Gastrocnemius medialis (tissue), 4 donors: Measurements from ENCODE around the gene PRSS53. TPM values are rescaled to one million over a fixed set of nuclear protein-coding genes. Genes with fewer than 3 reads are reported as not detected.
A peak's percentile ranks its signal among the peaks of the same experiment; 100 is the strongest.

ENCODE experiments used
- ATAC-seq, 2 donors: fragments of 150-250 bp; one replicate each; pipeline ENCODE4 v1.9.1; 2016
- DNase-seq, 2 donors: peaks; one replicate each; pipeline ENCODE4 v3.0.0-alpha.2; 2019
- H3K27ac ChIP-seq, 4 donors: fragments of 200-600 bp; sonication (generic); 1 replicate in 1 of 4; 2 replicates in 3 of 4; pipeline ENCODE4 v1.5.1; 2016 to 2018; ENCODE audit warnings: mild to moderate bottlenecking in 2 of 4, moderate library complexity in 1 of 4
- H3K27me3 ChIP-seq, 3 donors: fragments of 200-600 bp; sonication (generic) in 2 of 3; 1 replicate in 1 of 3; 2 replicates in 2 of 3; pipeline versions ENCODE4 v1.5.1 to v1.6.0; 2016 to 2019; ENCODE audit warnings: mild to moderate bottlenecking in 1 of 3, moderate library complexity in 1 of 3
- H3K36me3 ChIP-seq, 2 donors: fragments of 200-600 bp; sonication (generic) in 1 of 2; one replicate each; pipeline ENCODE4 v1.5.1; 2017 to 2018
- H3K4me1 ChIP-seq, 2 donors: fragments of 200-600 bp; sonication (generic) in 1 of 2; one replicate each; pipeline ENCODE4 v1.5.1; 2016 to 2017; ENCODE audit warnings: mild to moderate bottlenecking in 2 of 2
- H3K4me3 ChIP-seq, 4 donors: fragments of 200-600 bp; sonication (generic) in 3 of 4; 1 replicate in 1 of 4; 2 replicates in 3 of 4; pipeline ENCODE4 v1.5.1; 2016 to 2019; ENCODE audit warnings: mild to moderate bottlenecking in 2 of 4
- H3K9me3 ChIP-seq, 3 donors: fragments of 200-600 bp; sonication (generic) in 2 of 3; 1 replicate in 1 of 3; 2 replicates in 2 of 3; pipeline ENCODE4 v1.5.1; 2016 to 2019
- POLR2A ChIP-seq, 2 donors: fragments of 450-650 bp; IDR thresholded peaks; one replicate each; pipeline ENCODE4 v1.6.1; 2017; ENCODE audit warnings: antibody characterized with exemption in 2 of 2, mild to moderate bottlenecking in 2 of 2, moderate library complexity in 2 of 2
- in situ Hi-C, 4 donors: fragments of 200-750 bp; cut with MboI; loops; one replicate each; pipeline versions ENCODE4 v1.15.0 to v1.8.0; 2017; ENCODE audit warnings: low sequenced_read_pairs in 4 of 4
- intact Hi-C: fragments of 100-400 bp; cut with DNase I; formaldehyde crosslinking; loops from one replicate; pipeline ENCODE4 v1.15.1; 2023; ENCODE audit warnings: low total_unique reads
- total RNA-seq, 4 donors: library from RNA; depleted of rRNA; stranded (reverse); fragments of >200 nt; gene quantifications; one replicate each; pipeline versions ENCODE4 v1.1.0 to v1.2.3, GENCODE V29; 2016
- TF ChIP-seq, protein P1 (sequence below), 5 experiments: fragments of 450-650 bp in 3 of 5; fragments of 200-600 bp in 2 of 5; sonication (generic) in 2 of 5; IDR thresholded peaks in 4 of 5; conservative IDR thresholded peaks in 1 of 5; 1 replicate in 4 of 5; 2 replicates in 1 of 5; pipeline ENCODE4 v1.5.1; 2016 to 2019; ENCODE audit warnings: antibody characterized with exemption in 5 of 5, mild to moderate bottlenecking in 3 of 5, moderate library complexity in 3 of 5

PRSS53 gene
- total RNA-seq, 4 donors from 2014 or later = 0.07 to 0.75 (median 0.21) TPM

GRCh38 chr16:31038993-31039392 lies 49.8 kb downstream of the PRSS53 start:
- no peak overlapping the region for H3K27ac ChIP-seq
- intact Hi-C loops = no loop called here
- peaks cover 0 to 87% of the 10 kb centered on the region in 2 donors for H3K36me3 ChIP-seq
- in situ Hi-C loops = no loop called here
- no peak for ATAC-seq
- peaks cover 8 to 11% of the 10 kb centered on the region in 2 donors for H3K4me1 ChIP-seq
- no peaks in the 10 kb centered on the region for H3K27me3 ChIP-seq
- no peaks in the 10 kb centered on the region for H3K9me3 ChIP-seq
- no peak for DNase-seq
- no peak overlapping the region for H3K4me3 ChIP-seq
- no peak for TF ChIP-seq POLR2A (IDR thresholded peaks at IDR 0.05)
- TF ChIP-seq, protein P1, sequence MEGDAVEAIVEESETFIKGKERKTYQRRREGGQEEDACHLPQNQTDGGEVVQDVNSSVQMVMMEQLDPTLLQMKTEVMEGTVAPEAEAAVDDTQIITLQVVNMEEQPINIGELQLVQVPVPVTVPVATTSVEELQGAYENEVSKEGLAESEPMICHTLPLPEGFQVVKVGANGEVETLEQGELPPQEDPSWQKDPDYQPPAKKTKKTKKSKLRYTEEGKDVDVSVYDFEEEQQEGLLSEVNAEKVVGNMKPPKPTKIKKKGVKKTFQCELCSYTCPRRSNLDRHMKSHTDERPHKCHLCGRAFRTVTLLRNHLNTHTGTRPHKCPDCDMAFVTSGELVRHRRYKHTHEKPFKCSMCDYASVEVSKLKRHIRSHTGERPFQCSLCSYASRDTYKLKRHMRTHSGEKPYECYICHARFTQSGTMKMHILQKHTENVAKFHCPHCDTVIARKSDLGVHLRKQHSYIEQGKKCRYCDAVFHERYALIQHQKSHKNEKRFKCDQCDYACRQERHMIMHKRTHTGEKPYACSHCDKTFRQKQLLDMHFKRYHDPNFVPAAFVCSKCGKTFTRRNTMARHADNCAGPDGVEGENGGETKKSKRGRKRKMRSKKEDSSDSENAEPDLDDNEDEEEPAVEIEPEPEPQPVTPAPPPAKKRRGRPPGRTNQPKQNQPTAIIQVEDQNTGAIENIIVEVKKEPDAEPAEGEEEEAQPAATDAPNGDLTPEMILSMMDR (IDR thresholded peaks at IDR 0.05 in 4 of 5, conservative IDR thresholded peaks at IDR 0.05 in 1 of 5) = no peak

GRCh38 chr16:31036691-31037090 lies 52.1 kb downstream of the PRSS53 start:
- no peak for ATAC-seq
- peaks cover 0 to 68% of the 10 kb centered on the region in 2 donors for H3K36me3 ChIP-seq
- intact Hi-C loops = no loop called here

GRCh38 chr16:31033709-31034492 lies 54.8 kb downstream of the PRSS53 start:
- no peaks in the 10 kb centered on the region for H3K27me3 ChIP-seq
- no peaks in the 10 kb centered on the region for H3K9me3 ChIP-seq
- H3K36me3 ChIP-seq = peaks cover 0 to 43% of the 10 kb centered on the region in 2 donors
- H3K27ac ChIP-seq = peak overlapping the region; percentile 91 to 98 (median 92)
- peak; percentile 70 to 71 for ATAC-seq
- in situ Hi-C loops = loop anchor here in 1 of 4 donors (5.0 kb wide), 1 partner anchor 43 kb away; no protein-coding TSS in a partner anchor
- peaks cover 8 to 14% of the 10 kb centered on the region in 2 donors for H3K4me1 ChIP-seq
- peak; percentile 88 to 89 for DNase-seq
- H3K4me3 ChIP-seq = peak overlapping the region; percentile 82 to 99 (median 95)
- intact Hi-C loops = loop anchor here (1.0 to 5.0 kb wide), 6 partner anchors 37 to 423 kb away; partner anchors contain the start of genes ARMC5, TRIM72, ZNF646 and ZNF668
- TF ChIP-seq, protein P1 (IDR thresholded peaks at IDR 0.05 in 4 of 5, conservative IDR thresholded peaks at IDR 0.05 in 1 of 5) = no peak
- peak; percentile 67 to 73 for TF ChIP-seq POLR2A (IDR thresholded peaks at IDR 0.05)

More at GRCh38 chr16:31036691-31037090, 52.1 kb downstream of the PRSS53 start:
- Histone ChIP-seq H3K4me1 (peaks cover 8 to 14% of the 10 kb centered on the region in 2 donors), H3K27ac (no peak overlapping the region), H3K4me3 (no peak overlapping the region), H3K27me3 (no peaks in the 10 kb centered on the region), H3K9me3 (no peaks in the 10 kb centered on the region)
- TF ChIP-seq POLR2A (IDR thresholded peaks at IDR 0.05) = no peak
- TF ChIP-seq, protein P1 (IDR thresholded peaks at IDR 0.05 in 4 of 5, conservative IDR thresholded peaks at IDR 0.05 in 1 of 5) = no peak
- in situ Hi-C loops = no loop called here
- no peak for DNase-seq

Other genes with a start within 250 kb of the PRSS53 start
- gene BCL7C, start 194.9 kb downstream of the PRSS53 start, total RNA-seq = 10 to 100 TPM; 16.4 to 24.5 (median 22.3) TPM
- 1 to 10 TPM; 2.3 to 5.6 (median 3.2) TPM for gene CTF1, start 192.3 kb downstream of the PRSS53 start, total RNA-seq
- gene FBXL19, start 165.4 kb downstream of the PRSS53 start, total RNA-seq = 1 to 10 TPM; 3.4 to 7.9 (median 4.8) TPM
- 10 to 100 TPM; 10.3 to 15.6 (median 12.5) TPM for gene ORAI3, start 139.9 kb downstream of the PRSS53 start, total RNA-seq
- gene SETD1A, start 131.2 kb downstream of the PRSS53 start, total RNA-seq = 10 to 100 TPM in 2 of 4 donors, 1 to 10 TPM in 2; 3.8 to 15.4 (median 9.8) TPM
- 1 to 10 TPM; 1.5 to 6.8 (median 5.4) TPM for gene HSD3B7, start 103.7 kb downstream of the PRSS53 start, total RNA-seq
- gene STX1B, start 78.3 kb downstream of the PRSS53 start, total RNA-seq = under 1 TPM in 2 of 4 donors, not detected in 2; 0.13 to 0.36 TPM
- gene STX4, start 55.4 kb downstream of the PRSS53 start, total RNA-seq = 10 to 100 TPM; 14.9 to 24.3 (median 21.4) TPM
- 10 to 100 TPM in 2 of 4 donors, 1 to 10 TPM in 2; 6.6 to 16.0 (median 11.0) TPM for gene ZNF668, start 14.7 kb downstream of the PRSS53 start, total RNA-seq
- gene ZNF646, start 14.5 kb downstream of the PRSS53 start, total RNA-seq = 10 to 100 TPM; 11.7 to 33.2 (median 21.5) TPM
- gene VKORC1, start 5.9 kb upstream of the PRSS53 start, total RNA-seq = 10 to 100 TPM; 20.1 to 35.9 (median 32.9) TPM
- 10 to 100 TPM; 24.7 to 68.9 (median 50.9) TPM for gene BCKDK, start 19.4 kb upstream of the PRSS53 start, total RNA-seq
- 100 to 1,000 TPM in 1 of 4 donors, 10 to 100 TPM in 3; 44.3 to 102 (median 54.3) TPM for gene KAT8, start 28.7 kb upstream of the PRSS53 start, total RNA-seq
- 1 to 10 TPM in 1 of 4 donors, under 1 TPM in 1, not detected in 2; 0.24 to 1.2 TPM for gene PRSS8, start 46.8 kb upstream of the PRSS53 start, total RNA-seq
- 1 to 10 TPM in 3 of 4 donors, not detected in 1; 1.0 to 8.1 (median 3.7) TPM for gene PRSS36, start 61.1 kb upstream of the PRSS53 start, total RNA-seq
- gene FUS, start 91.2 kb upstream of the PRSS53 start, total RNA-seq = 10 to 100 TPM; 20.6 to 45.9 (median 35.1) TPM
- 10 to 100 TPM in 1 of 4 donors, 1 to 10 TPM in 3; 1.3 to 16.4 (median 3.7) TPM for gene PYCARD, start 113.8 kb upstream of the PRSS53 start, total RNA-seq
- 100 to 1,000 TPM in 2 of 4 donors, 10 to 100 TPM in 2; 76.7 to 101 (median 97.4) TPM for gene TRIM72, start 125.2 kb upstream of the PRSS53 start, total RNA-seq
- gene PYDC1, start 128.2 kb upstream of the PRSS53 start, total RNA-seq = not detected
- 1 to 10 TPM in 3 of 4 donors, under 1 TPM in 1; 0.68 to 3.9 (median 3.0) TPM for gene ITGAM, start 171.0 kb upstream of the PRSS53 start, total RNA-seq